Stimulated activated CD4-positive, alpha-beta T cell treated with anti-CD3 and anti-CD28 coated beads, TNF-alpha, amount 100 ng/mL, for 24 hours (primary cell): ENCODE results near the gene KRT33A.
"Not testable (repeated sequence)": the region's sequence is repeated elsewhere in the genome, so short reads cannot be mapped to it uniquely, and the experiment has no call there.

ENCODE experiments used
- DNase-seq, 3 experiments: peaks; one replicate each; pipeline ENCODE4 v3.0.0-alpha.2; 2020; ENCODE audit warnings: low read depth in 3 of 3

The KRT33A gene

GRCh38 chr17:41363881-41364280 lies 13.3 kb upstream of the KRT33A start:
- DNase-seq = no peak

- no peak for DNase-seq
Observed at GRCh38 chr17:41360296-41360995, 9.8 kb upstream of the KRT33A start.

- DNase-seq = no peak
Observed at GRCh38 chr17:41354536-41354935, 3.9 kb upstream of the KRT33A start.

GRCh38 chr17:41352597-41353366 lies 2.2 kb upstream of the KRT33A start:
- no peak for DNase-seq

- DNase-seq = no peak
Observed at GRCh38 chr17:41351177-41351576, 549 bp upstream of the KRT33A start.

GRCh38 chr17:41347869-41348760 lies 2.5 kb downstream of the KRT33A start:
- DNase-seq = no peak

GRCh38 chr17:41346421-41346820 lies 4.2 kb downstream of the KRT33A start:
- not testable (repeated sequence) for DNase-seq

GRCh38 chr17:41345992-41346391 lies 4.6 kb downstream of the KRT33A start:
- no peak for DNase-seq

- no peak for DNase-seq
Observed at GRCh38 chr17:41343029-41343428, 7.6 kb downstream of the KRT33A start.

- peak in 1 of 3 experiments; percentile 50 for DNase-seq
Observed at GRCh38 chr17:41340934-41341861, 9.4 kb downstream of the KRT33A start.

- no peak for DNase-seq
Observed at GRCh38 chr17:41340494-41340893, 10.1 kb downstream of the KRT33A start.

GRCh38 chr17:41339571-41340172 lies 11.0 kb downstream of the KRT33A start:
- DNase-seq = no peak

GRCh38 chr17:41338961-41339485 lies 11.6 kb downstream of the KRT33A start:
- peak in 1 of 3 experiments; percentile 20 for DNase-seq

- no peak for DNase-seq
Observed at GRCh38 chr17:41335747-41336146, 14.9 kb downstream of the KRT33A start.

- no peak for DNase-seq
Observed at GRCh38 chr17:41334385-41335305, 16.0 kb downstream of the KRT33A start.

GRCh38 chr17:41333836-41334235 lies 16.8 kb downstream of the KRT33A start:
- DNase-seq = no peak

GRCh38 chr17:41333098-41333497 lies 17.5 kb downstream of the KRT33A start:
- DNase-seq = no peak

- DNase-seq = no peak
Observed at GRCh38 chr17:41332239-41332638, 18.4 kb downstream of the KRT33A start.

GRCh38 chr17:41331606-41332005 lies 19.0 kb downstream of the KRT33A start:
- DNase-seq = no peak
